Calu3 (cell line): Measurements from ENCODE around the gene FRMD1. TPM values are rescaled to one million over a fixed set of nuclear protein-coding genes. Genes with fewer than 3 reads are reported as not detected.

ENCODE experiments used
- BruUV-seq: library from RNA; stranded (reverse); fragments of 400-500 nt; replicated peaks from 2 replicates; lab custom pipeline; 2021; lab: Mats Ljungman, UMichigan
- CTCF ChIA-PET: fragments of 300-600 bp; sonication (Branson Sonifier 250); formaldehyde crosslinking; loops from one replicate; lab custom pipeline; 2022; ENCODE audit warnings: antibody characterized with exemption; lab: Charles Lee
- DNase-seq: peaks from one replicate; pipeline ENCODE4 v3.0.0; 2022
- H3K27ac Mint-ChIP-seq: one replicate; pipeline ENCODE4 v1.8.0; 2022; ENCODE audit warnings: mixed read lengths; ENCODE audit not compliant: unreplicated experiment
- H3K27me3 Mint-ChIP-seq: one replicate; pipeline ENCODE4 v1.8.0; 2022; ENCODE audit warnings: mixed read lengths; ENCODE audit not compliant: unreplicated experiment
- H3K36me3 Mint-ChIP-seq: one replicate; pipeline ENCODE4 v1.8.0; 2022; ENCODE audit warnings: mild to moderate bottlenecking, moderate library complexity, mixed read lengths; ENCODE audit not compliant: insufficient read depth, unreplicated experiment
- H3K4me1 Mint-ChIP-seq: one replicate; pipeline ENCODE4 v1.8.0; 2022; ENCODE audit warnings: mild to moderate bottlenecking, low read depth, mixed read lengths; ENCODE audit not compliant: unreplicated experiment
- H3K4me3 Mint-ChIP-seq: one replicate; pipeline ENCODE4 v1.8.0; 2022; ENCODE audit warnings: mild to moderate bottlenecking, low read depth, moderate library complexity, mixed read lengths; ENCODE audit not compliant: unreplicated experiment
- H3K9me3 Mint-ChIP-seq: one replicate; pipeline ENCODE4 v1.8.0; 2022; ENCODE audit warnings: low read depth, mixed read lengths; ENCODE audit not compliant: unreplicated experiment
- intact Hi-C: fragments of 100-400 bp; cut with micrococcal nuclease; formaldehyde crosslinking; loops from one replicate; pipeline ENCODE4 v1.10.0; 2022; ENCODE audit not compliant: unreplicated experiment
- total RNA-seq: library from RNA; stranded (reverse); gene quantifications from 2 replicates; pipeline ENCODE4 v1.2.3, GENCODE V29; 2022
- TF ChIP-seq, protein P1 (sequence below): fragments of 200-600 bp; IDR thresholded peaks from one replicate; pipeline ENCODE4 v1.8.0; 2022; ENCODE audit warnings: antibody characterized with exemption; ENCODE audit not compliant: unreplicated experiment

The FRMD1 gene
- total RNA-seq, 1 experiment from 2014 or later, result not detected

DNA sequence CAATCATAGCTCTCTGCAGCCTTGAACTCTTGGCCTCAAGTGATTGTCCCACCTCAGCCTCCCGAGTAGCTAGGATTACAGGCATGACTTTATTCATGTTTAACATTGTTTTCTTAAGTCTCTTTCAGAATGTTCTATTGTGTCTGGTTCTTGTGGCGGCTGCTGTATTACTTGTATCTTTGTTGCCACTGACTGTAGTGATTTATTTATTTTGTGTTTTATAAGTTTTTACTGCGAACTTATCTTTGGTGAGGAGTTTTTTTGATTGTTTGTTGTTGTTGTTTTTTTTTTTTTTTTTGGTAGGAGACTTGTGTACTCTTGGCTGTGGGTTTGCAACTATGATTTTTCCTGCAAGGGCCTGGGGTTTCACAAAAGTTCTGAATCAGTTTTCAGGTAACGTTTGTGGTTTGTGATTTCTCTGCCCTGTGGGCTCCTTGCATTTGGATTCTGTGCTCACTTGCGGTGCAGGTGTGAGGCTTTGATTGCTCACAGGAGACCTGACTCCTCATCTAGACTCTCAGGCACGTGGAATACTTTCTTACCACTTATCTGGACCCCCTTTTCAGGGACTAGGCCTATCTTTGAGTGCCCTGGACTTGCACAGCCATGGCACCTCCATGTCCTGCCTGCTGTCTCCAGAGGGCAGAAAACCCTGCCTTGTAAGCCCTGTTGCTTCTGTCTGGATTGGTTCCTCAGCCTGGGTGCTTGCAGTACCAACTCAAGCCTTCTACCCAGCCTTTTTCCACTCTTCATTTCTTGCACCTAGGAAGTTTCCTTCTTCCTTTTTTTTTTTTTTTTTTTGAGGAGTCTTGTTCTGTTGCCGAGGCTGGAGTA is 56.3 kb downstream of the FRMD1 start:
- H3K4me3 Mint-ChIP-seq, result no peak overlapping the region
- BruUV-seq, result no TSS peak
- H3K9me3 Mint-ChIP-seq, result peaks cover 3% of the 10 kb centered on the region
- CTCF ChIA-PET, result interaction anchor here (0.7 kb wide), 1 partner anchor 162 kb away, joined by 3 read pairs; no protein-coding TSS in a partner anchor
- no peak for DNase-seq
- no peak overlapping the region for H3K27ac Mint-ChIP-seq
- H3K4me1 Mint-ChIP-seq, result peaks cover 10% of the 10 kb centered on the region
- intact Hi-C loops, result no loop called here
- H3K36me3 Mint-ChIP-seq, result peaks cover 10% of the 10 kb centered on the region
- TF ChIP-seq, protein P1, sequence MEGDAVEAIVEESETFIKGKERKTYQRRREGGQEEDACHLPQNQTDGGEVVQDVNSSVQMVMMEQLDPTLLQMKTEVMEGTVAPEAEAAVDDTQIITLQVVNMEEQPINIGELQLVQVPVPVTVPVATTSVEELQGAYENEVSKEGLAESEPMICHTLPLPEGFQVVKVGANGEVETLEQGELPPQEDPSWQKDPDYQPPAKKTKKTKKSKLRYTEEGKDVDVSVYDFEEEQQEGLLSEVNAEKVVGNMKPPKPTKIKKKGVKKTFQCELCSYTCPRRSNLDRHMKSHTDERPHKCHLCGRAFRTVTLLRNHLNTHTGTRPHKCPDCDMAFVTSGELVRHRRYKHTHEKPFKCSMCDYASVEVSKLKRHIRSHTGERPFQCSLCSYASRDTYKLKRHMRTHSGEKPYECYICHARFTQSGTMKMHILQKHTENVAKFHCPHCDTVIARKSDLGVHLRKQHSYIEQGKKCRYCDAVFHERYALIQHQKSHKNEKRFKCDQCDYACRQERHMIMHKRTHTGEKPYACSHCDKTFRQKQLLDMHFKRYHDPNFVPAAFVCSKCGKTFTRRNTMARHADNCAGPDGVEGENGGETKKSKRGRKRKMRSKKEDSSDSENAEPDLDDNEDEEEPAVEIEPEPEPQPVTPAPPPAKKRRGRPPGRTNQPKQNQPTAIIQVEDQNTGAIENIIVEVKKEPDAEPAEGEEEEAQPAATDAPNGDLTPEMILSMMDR, result no peak
- H3K27me3 Mint-ChIP-seq, result peaks cover 43% of the 10 kb centered on the region

DNA sequence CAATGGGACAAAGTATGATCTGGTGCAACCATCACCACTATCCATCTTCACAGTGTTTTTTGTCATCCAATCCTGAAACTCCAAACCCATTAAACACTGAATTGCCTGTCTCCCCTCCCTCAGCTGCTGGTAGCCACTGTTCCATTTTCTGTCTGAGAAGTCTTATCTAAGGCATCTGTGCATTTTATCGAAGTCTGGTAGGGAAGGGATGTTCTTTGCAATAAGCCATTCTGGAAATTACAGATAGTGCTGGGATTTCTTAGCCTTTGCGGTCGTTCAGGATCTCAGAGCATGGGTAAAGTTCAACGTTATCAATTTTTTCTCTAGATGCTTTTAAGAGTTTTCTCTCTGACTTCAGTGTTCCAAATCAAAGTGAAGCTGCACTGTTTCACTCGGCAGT is 57.4 kb downstream of the FRMD1 start:
- H3K4me1 Mint-ChIP-seq, result peaks cover 10% of the 10 kb centered on the region
- BruUV-seq, result no TSS peak
- TF ChIP-seq, protein P1, result no peak
- CTCF ChIA-PET, result no interaction called here
- H3K9me3 Mint-ChIP-seq, result peaks cover 3% of the 10 kb centered on the region
- H3K4me3 Mint-ChIP-seq, result no peak overlapping the region
- no peak overlapping the region for H3K27ac Mint-ChIP-seq
- peaks cover 54% of the 10 kb centered on the region for H3K27me3 Mint-ChIP-seq
- no peak for DNase-seq
- intact Hi-C loops, result no loop called here
- peaks cover 10% of the 10 kb centered on the region for H3K36me3 Mint-ChIP-seq

DNA sequence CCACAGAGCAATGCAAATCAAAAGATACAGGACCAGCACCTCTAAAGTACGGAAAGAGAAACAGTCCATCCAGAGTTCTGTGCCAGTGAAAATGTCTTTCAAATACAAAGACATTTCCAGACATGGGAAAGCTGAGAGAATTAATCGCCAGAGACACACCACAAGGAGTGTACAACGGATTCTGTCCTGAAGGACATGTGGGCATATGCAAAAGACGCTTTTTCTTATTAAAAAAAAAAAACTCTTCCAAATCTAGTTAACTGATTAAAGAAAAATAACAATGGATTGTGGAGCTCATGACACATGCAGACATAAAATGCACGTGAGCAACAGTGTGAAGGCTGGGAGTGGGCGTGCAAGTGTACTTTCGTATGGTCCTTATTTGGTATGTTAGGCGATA is 58.8 kb downstream of the FRMD1 start:
- CTCF ChIA-PET, result no interaction called here
- TF ChIP-seq, protein P1, result no peak
- BruUV-seq, result no TSS peak
- intact Hi-C loops, result no loop called here
- H3K9me3 Mint-ChIP-seq, result peaks cover 3% of the 10 kb centered on the region
- no peak overlapping the region for H3K4me3 Mint-ChIP-seq
- peaks cover 68% of the 10 kb centered on the region for H3K27me3 Mint-ChIP-seq
- peaks cover 10% of the 10 kb centered on the region for H3K36me3 Mint-ChIP-seq
- peaks cover 10% of the 10 kb centered on the region for H3K4me1 Mint-ChIP-seq
- no peak overlapping the region for H3K27ac Mint-ChIP-seq
- DNase-seq, result no peak

DNA sequence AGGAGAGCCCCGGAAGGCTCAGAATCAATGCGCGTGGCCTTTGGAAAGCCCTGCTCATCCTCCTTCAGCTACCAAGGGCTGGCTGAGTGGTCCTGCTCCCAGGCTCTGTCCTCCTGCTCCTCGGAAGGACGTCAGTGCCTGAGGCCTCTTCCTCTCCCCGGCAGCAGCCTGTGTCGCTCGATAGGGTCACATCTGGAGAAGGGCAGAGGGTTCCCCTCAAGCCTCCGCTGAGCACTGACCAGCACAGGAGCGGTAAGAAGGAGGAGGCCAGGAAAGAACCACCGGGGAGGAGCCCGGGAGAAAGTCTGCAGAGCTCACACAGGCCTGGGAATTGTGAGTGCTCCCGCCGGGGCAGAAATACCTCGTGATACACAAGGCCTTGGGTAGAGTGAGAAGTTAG is 60.3 kb downstream of the FRMD1 start:
- H3K36me3 Mint-ChIP-seq, result peaks cover 3% of the 10 kb centered on the region
- H3K27me3 Mint-ChIP-seq, result peaks cover 82% of the 10 kb centered on the region
- no peak for DNase-seq
- H3K9me3 Mint-ChIP-seq, result peaks cover 3% of the 10 kb centered on the region
- H3K27ac Mint-ChIP-seq, result no peak overlapping the region
- intact Hi-C loops, result no loop called here
- TF ChIP-seq, protein P1, result no peak
- no peak overlapping the region for H3K4me3 Mint-ChIP-seq
- BruUV-seq, result no TSS peak
- no peaks in the 10 kb centered on the region for H3K4me1 Mint-ChIP-seq
- CTCF ChIA-PET, result no interaction called here
